HepG2 (cell line): ENCODE data around the gene C12orf60. TPM values are rescaled to one million over a fixed set of nuclear protein-coding genes. Genes with fewer than 3 reads are reported as not detected.
A peak's percentile ranks its signal among the peaks of the same experiment; 100 is the strongest.

Experiments used
- ATAC-seq: fragments of 200-7000 bp; cut with Tn5 transposase; 3 replicates; pipeline ENCODE4 v1.9.1; 2020; ENCODE audit warnings: mild to moderate bottlenecking, moderate library complexity
- BruUV-seq: library from RNA; stranded (reverse); fragments of 400-500 nt; replicated peaks from 2 replicates; lab custom pipeline; 2021; lab: Mats Ljungman, UMichigan
- CTCF ChIA-PET: fragments of 300-600 bp; formaldehyde crosslinking; extraction: SDS; loops from one replicate; lab custom pipeline; 2021; ENCODE audit warnings: low total read pairs, inconsistent platforms, low intra/inter-chr PET ratio; lab: Yijun Ruan, JAX
- POLR2A ChIA-PET: fragments of 350-600 bp; sonication (Branson Sonifier 250); formaldehyde crosslinking; loops from one replicate; lab custom pipeline; 2020; ENCODE audit warnings: antibody characterized with exemption, inconsistent platforms; lab: Yijun Ruan, JAX
- DNase-seq: peaks from one replicate; pipeline ENCODE4 v3.0.0-alpha.2; 2015; ENCODE audit warnings: low spot score
- FAIRE-seq: peaks from 3 replicates; lab custom pipeline; 2011; peaks lifted over from hg19 to GRCh38; lab: Jason Lieb, UNC
- H2AFZ ChIP-seq: one replicate; pipeline ENCODE4 v1.6.1; 2011; ENCODE audit warnings: low read length, inconsistent platforms
- H3K27ac ChIP-seq: fragments of 300-600 bp; 3 replicates; pipeline ENCODE4 v1.8.0; 2011; ENCODE audit warnings: mixed run types, mild to moderate bottlenecking, mixed read lengths, low read length, inconsistent platforms; ENCODE audit not compliant: insufficient read depth; ENCODE audit errors: extremely low read length
- H3K27me3 ChIP-seq, 2 experiments: fragments of 200-600 bp in 1 of 2; 2 replicates in 1 of 2; 3 replicates in 1 of 2; pipeline versions ENCODE4 v1.6.0 to v1.8.0; 2011; ENCODE audit warnings: low read length in 2 of 2, mild to moderate bottlenecking in 2 of 2, moderate library complexity in 2 of 2, inconsistent platforms in 1 of 2; ENCODE audit not compliant: insufficient read depth in 2 of 2, control insufficient read depth in 1 of 2
- H3K36me3 ChIP-seq, 2 experiments: fragments of 200-600 bp in 1 of 2; replicated peaks in 1 of 2; 2 replicates in 1 of 2; 3 replicates in 1 of 2; pipeline versions ENCODE4 v1.5.1 to v1.8.0; 2011; ENCODE audit warnings: low read length in 2 of 2, inconsistent platforms in 1 of 2; ENCODE audit not compliant: insufficient read depth in 2 of 2, control insufficient read depth in 1 of 2
- H3K4me1 ChIP-seq: 2 replicates; pipeline ENCODE4 v1.5.1; 2012; ENCODE audit warnings: low read length, inconsistent platforms; ENCODE audit not compliant: insufficient read depth
- H3K4me2 ChIP-seq: 2 replicates; pipeline ENCODE4 v1.6.0; 2011; ENCODE audit warnings: low read depth, low read length, inconsistent platforms
- H3K4me3 ChIP-seq, 3 experiments: fragments of 200-600 bp in 1 of 3; sonication (generic), shearing (Covaris generic) in 1 of 3; replicated peaks in 1 of 3; 2 replicates each; pipeline ENCODE4 v1.5.1; 2011 to 2016; ENCODE audit warnings: low read length in 3 of 3, inconsistent platforms in 2 of 3, low read depth in 2 of 3, mild to moderate bottlenecking in 2 of 3, control low read depth in 1 of 3, mixed read lengths in 1 of 3; ENCODE audit not compliant: insufficient read depth in 1 of 3
- H3K79me2 ChIP-seq: one replicate; pipeline ENCODE4 v1.6.1; 2011; ENCODE audit warnings: low read length, inconsistent platforms; ENCODE audit not compliant: insufficient read depth
- H3K9ac ChIP-seq: 2 replicates; pipeline ENCODE4 v1.6.0; 2011; ENCODE audit warnings: mild to moderate bottlenecking, low read depth, low read length, inconsistent platforms; ENCODE audit not compliant: insufficient read depth
- H3K9me3 ChIP-seq: 2 replicates; pipeline ENCODE4 v1.5.1; 2012; ENCODE audit warnings: mild to moderate bottlenecking, low read length
- H4K20me1 ChIP-seq: 2 replicates; pipeline ENCODE4 v1.6.0; 2011; ENCODE audit warnings: inconsistent platforms, mild to moderate bottlenecking, low read length, moderate library complexity; ENCODE audit not compliant: insufficient read depth
- GABPA ChIP-seq, 2 experiments: IDR thresholded peaks; 2 replicates each; pipeline ENCODE4 v1.6.1; 2011 to 2016; ENCODE audit warnings: low read depth in 2 of 2, low read length in 1 of 2, missing biosample characterization in 1 of 2, missing genetic modification characterization in 1 of 2
- MBD4 ChIP-seq: IDR thresholded peaks from 2 replicates; pipeline ENCODE4 v1.6.1; 2012; ENCODE audit warnings: low read length, inconsistent platforms, borderline replicate concordance
- MBNL3 ChIP-seq: fragments of 250-450 bp; sonication (Bioruptor Pico); conservative IDR thresholded peaks from 2 replicates; pipeline ENCODE4 v1.8.0; 2022; ENCODE audit warnings: mild to moderate bottlenecking, inconsistent platforms
- NPAS2 ChIP-seq: sonication (generic); formaldehyde crosslinking; IDR thresholded peaks from 2 replicates; pipeline ENCODE4 v1.8.0; 2022; ENCODE audit warnings: mild to moderate bottlenecking, missing genetic modification reagents, borderline replicate concordance
- NR2F6 ChIP-seq, 2 experiments: IDR thresholded peaks; 2 replicates each; pipeline ENCODE4 v1.6.1; 2016; ENCODE audit warnings: antibody characterized with exemption in 1 of 2, mild to moderate bottlenecking in 1 of 2
- RAD21 ChIP-seq: fragments of 450-650 bp; formaldehyde crosslinking; IDR thresholded peaks from 2 replicates; pipeline ENCODE4 v1.5.0; 2020; ENCODE audit warnings: mild to moderate bottlenecking
- SP140L ChIP-seq: sonication (generic); formaldehyde crosslinking; IDR thresholded peaks from 2 replicates; pipeline ENCODE4 v1.4.0; 2020; ENCODE audit warnings: missing genetic modification reagents, borderline replicate concordance
- ZNF296 ChIP-seq: sonication (generic); formaldehyde crosslinking; conservative IDR thresholded peaks from 2 replicates; pipeline ENCODE4 v1.5.0; 2020; ENCODE audit warnings: mild to moderate bottlenecking, missing genetic modification reagents
- ZNF33B ChIP-seq: sonication (generic); formaldehyde crosslinking; IDR thresholded peaks from 2 replicates; pipeline ENCODE4 v1.5.1; 2020; ENCODE audit warnings: mild to moderate bottlenecking, missing genetic modification reagents
- ZNF652 ChIP-seq: IDR thresholded peaks from 2 replicates; pipeline ENCODE4 v1.6.1; 2016; ENCODE audit warnings: low read depth, borderline replicate concordance
- ZNF703 ChIP-seq: sonication (generic); formaldehyde crosslinking; IDR thresholded peaks from 2 replicates; pipeline ENCODE4 v1.5.1; 2020; ENCODE audit warnings: missing genetic modification reagents, mild to moderate bottlenecking, moderate library complexity, borderline replicate concordance
- ZNF776 ChIP-seq: sonication (generic); formaldehyde crosslinking; IDR thresholded peaks from 2 replicates; pipeline ENCODE4 v1.4.0; 2020; ENCODE audit warnings: mild to moderate bottlenecking, missing genetic modification reagents
- ZSCAN21 ChIP-seq: sonication (generic); formaldehyde crosslinking; IDR thresholded peaks from 2 replicates; pipeline ENCODE4 v1.8.0; 2022; ENCODE audit warnings: mild to moderate bottlenecking, missing genetic modification reagents, moderate library complexity, borderline replicate concordance
- WGBS: methylation state at CpG from one replicate; pipeline ENCODE4 v1.1.6; 2017; ENCODE audit warnings: low lambda C conversion rate; 5-methylcytosine and 5-hydroxymethylcytosine counted together
- in situ Hi-C: cut with HindIII; loops from 2 replicates; pipeline ENCODE4 v1.10.0; 2017; ENCODE audit warnings: low pct_unique_long_range_greater_than_20kb; ENCODE audit not compliant: extremely low pct_ligation_motif_present
- intact Hi-C: fragments of 100-400 bp; cut with micrococcal nuclease; formaldehyde crosslinking; loops from one replicate; pipeline ENCODE4 v1.10.0; 2022; ENCODE audit not compliant: unreplicated experiment
- polyA plus RNA-seq, 8 experiments: library from polyadenylated mRNA; depleted of rRNA in 3 of 8; stranded (reverse) in 7 of 8; unstranded in 1 of 8; fragments of >200 nt; fragmentation: Illumina TruSeq in 4 of 8; extraction: Trizol in 4 of 8; gene quantifications; 2 replicates each; pipeline versions ENCODE4 v1.2.1 to v1.2.3, GENCODE V29; 2011 to 2016; ENCODE audit warnings: low read depth in 4 of 8, missing spikeins in 1 of 8, mixed read lengths in 1 of 8; ENCODE audit not compliant: insufficient read depth in 1 of 8
- total RNA-seq, 5 experiments: library from RNA; depleted of rRNA; stranded (reverse); fragments of >200 nt; fragmentation: Illumina TruSeq; extraction: Trizol; gene quantifications; 2 replicates each; pipeline ENCODE4 v1.2.3, GENCODE V29; 2016; ENCODE audit warnings: low read depth in 1 of 5
- TF ChIP-seq, protein P1 (sequence below): sonication (generic); formaldehyde crosslinking; IDR thresholded peaks from 2 replicates; pipeline ENCODE4 v1.5.1; 2020; ENCODE audit warnings: missing genetic modification reagents, mild to moderate bottlenecking, borderline replicate concordance
- TF ChIP-seq, protein P2 (sequence below): sonication (generic); formaldehyde crosslinking; IDR thresholded peaks from 2 replicates; pipeline ENCODE4 v1.5.1; 2020; ENCODE audit warnings: mild to moderate bottlenecking, missing genetic modification reagents, borderline replicate concordance

Gene C12orf60
- total and polyA plus RNA-seq, 2 of the 13 experiments (the other 11 are each of a cell fraction or from before 2014, with no cell fraction given) = 0.55 to 1.4 TPM

DNA sequence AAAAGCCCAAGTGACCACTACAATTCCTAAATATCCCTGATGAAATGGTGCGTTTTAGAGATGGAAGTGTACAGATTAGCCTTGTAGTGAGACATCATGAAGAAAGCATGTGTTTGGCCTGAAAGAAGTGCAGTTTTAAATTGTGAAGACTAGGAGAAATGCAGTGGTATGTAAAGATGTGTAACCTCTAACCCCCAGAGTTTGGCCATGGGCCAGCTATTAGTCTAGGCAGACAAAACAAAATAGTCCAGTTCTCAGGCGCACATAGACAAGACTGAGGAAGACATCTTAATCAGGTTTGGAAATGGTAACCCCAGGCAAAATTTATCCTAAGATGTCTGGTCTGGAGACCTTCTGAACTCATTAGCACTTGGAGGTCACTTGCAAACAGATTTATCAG, 23.6 kb upstream of the C12orf60 start:
- Histone ChIP-seq H3K36me3 (no peaks in the 10 kb centered on the region; a peak in 1 of 5 replicates), H3K27ac (no peak overlapping the region), H2AFZ (no peak overlapping the region), H4K20me1 (no peaks in the 10 kb centered on the region), H3K79me2 (peaks cover 7% of the 10 kb centered on the region), H3K27me3 (no peaks in the 10 kb centered on the region; a peak in 1 of 5 replicates), H3K4me3 (no peak overlapping the region), H3K9me3 (no peaks in the 10 kb centered on the region), H3K4me2 (peak overlapping the region; percentile 5; the same call in 1 of the 2 replicates), H3K9ac (no peak overlapping the region), H3K4me1 (peaks cover 42% of the 10 kb centered on the region)
- no TSS peak for BruUV-seq
- POLR2A ChIA-PET = interaction anchor here (3.3 kb wide), 1 partner anchor 10 kb away, joined by 26 read pairs; a partner anchor contains a TSS
- CTCF ChIA-PET = no interaction called here
- DNase-seq (no peak), ATAC-seq (no peak), FAIRE-seq (no peak)
- TF ChIP-seq NR2F6 (IDR thresholded peaks at IDR 0.05) (peak; percentile 39; the same call in 1 of the 2 replicates), NR2F6 (CRISPR knock-in tag; IDR thresholded peaks at IDR 0.05) (no peak), RAD21 (no peak)
- 58% methylated on average over 2 of the region's 2 CpGs for WGBS
- in situ Hi-C loops = no loop called here
- intact Hi-C loops = loop anchor here (10.0 kb wide), 1 partner anchor 1105 kb away; the partner anchor contains the start of gene STRAP

DNA sequence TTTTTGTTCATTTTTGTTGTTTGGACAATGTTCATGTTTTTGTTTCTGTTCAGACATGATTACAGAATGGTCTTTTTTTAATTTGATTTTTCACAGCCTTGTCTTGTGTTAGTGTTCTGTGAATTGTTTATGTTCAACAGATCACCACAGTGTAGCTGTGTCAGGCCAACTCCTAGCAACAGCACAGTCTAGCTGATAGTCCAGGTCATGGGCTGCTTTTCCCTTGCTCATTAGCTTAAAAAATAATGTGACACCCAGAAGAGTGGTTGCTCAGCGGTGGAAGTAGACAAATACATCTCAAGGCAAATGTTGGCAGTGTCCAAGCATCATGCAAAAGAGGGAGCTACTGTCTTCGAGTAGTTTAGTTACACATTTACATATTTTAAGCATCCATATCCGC, 22.6 kb upstream of the C12orf60 start:
- Histone ChIP-seq H3K27me3 (no peaks in the 10 kb centered on the region; a peak in 1 of 5 replicates), H2AFZ (peak overlapping the region; percentile 58), H3K9ac (no peak overlapping the region), H4K20me1 (no peaks in the 10 kb centered on the region), H3K4me3 (no peak overlapping the region), H3K79me2 (no peaks in the 10 kb centered on the region), H3K36me3 (peaks cover 0 to under 1% of the 10 kb centered on the region in 2 experiments; a peak in 1 of 5 replicates), H3K4me1 (peaks cover 37% of the 10 kb centered on the region), H3K4me2 (peak overlapping the region; percentile 34), H3K27ac (no peak overlapping the region), H3K9me3 (no peaks in the 10 kb centered on the region)
- intact Hi-C loops = no loop called here
- POLR2A ChIA-PET = interaction anchor here (0.7 to 3.3 kb wide), 2 partner anchors 11 to 23 kb away, joined by 4 to 26 read pairs; partner anchors contain the start of genes C12orf60 and WBP11
- in situ Hi-C loops = no loop called here
- ATAC-seq (no peak), FAIRE-seq (no peak), DNase-seq (no peak)
- BruUV-seq = no TSS peak
- TF ChIP-seq, protein P1, sequence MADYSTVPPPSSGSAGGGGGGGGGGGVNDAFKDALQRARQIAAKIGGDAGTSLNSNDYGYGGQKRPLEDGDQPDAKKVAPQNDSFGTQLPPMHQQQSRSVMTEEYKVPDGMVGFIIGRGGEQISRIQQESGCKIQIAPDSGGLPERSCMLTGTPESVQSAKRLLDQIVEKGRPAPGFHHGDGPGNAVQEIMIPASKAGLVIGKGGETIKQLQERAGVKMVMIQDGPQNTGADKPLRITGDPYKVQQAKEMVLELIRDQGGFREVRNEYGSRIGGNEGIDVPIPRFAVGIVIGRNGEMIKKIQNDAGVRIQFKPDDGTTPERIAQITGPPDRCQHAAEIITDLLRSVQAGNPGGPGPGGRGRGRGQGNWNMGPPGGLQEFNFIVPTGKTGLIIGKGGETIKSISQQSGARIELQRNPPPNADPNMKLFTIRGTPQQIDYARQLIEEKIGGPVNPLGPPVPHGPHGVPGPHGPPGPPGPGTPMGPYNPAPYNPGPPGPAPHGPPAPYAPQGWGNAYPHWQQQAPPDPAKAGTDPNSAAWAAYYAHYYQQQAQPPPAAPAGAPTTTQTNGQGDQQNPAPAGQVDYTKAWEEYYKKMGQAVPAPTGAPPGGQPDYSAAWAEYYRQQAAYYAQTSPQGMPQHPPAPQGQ = no peak
- TF ChIP-seq ZNF652 (CRISPR knock-in tag) = no peak
- no peak for TF ChIP-seq GABPA (IDR thresholded peaks at IDR 0.05; ENCODE audit: low read depth, low read length)
- no peak for TF ChIP-seq GABPA (CRISPR knock-in tag; IDR thresholded peaks at IDR 0.05; ENCODE audit: low read depth)
- TF ChIP-seq ZNF703 (CRISPR knock-in tag) = no peak
- no peak for TF ChIP-seq ZNF33B
- TF ChIP-seq, protein P2, sequence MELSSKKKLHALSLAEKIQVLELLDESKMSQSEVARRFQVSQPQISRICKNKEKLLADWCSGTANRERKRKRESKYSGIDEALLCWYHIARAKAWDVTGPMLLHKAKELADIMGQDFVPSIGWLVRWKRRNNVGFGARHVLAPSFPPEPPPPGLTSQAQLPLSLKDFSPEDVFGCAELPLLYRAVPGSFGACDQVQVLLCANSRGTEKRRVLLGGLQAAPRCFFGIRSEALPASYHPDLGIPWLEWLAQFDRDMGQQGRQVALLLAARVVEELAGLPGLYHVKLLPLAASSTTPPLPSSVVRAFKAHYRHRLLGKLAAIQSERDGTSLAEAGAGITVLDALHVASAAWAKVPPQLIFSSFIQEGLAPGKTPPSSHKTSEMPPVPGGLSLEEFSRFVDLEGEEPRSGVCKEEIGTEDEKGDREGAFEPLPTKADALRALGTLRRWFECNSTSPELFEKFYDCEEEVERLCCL (CRISPR knock-in tag) = no peak
- no peak for TF ChIP-seq ZSCAN21
- TF ChIP-seq MBNL3 (CRISPR knock-in tag) = no peak
- no peak for TF ChIP-seq MBD4
- TF ChIP-seq SP140L (CRISPR knock-in tag) = no peak
- no peak for TF ChIP-seq NPAS2 (CRISPR knock-in tag)
- no peak for TF ChIP-seq ZNF776 (CRISPR knock-in tag)
- TF ChIP-seq ZNF296 (CRISPR knock-in tag) = no peak
- CTCF ChIA-PET = no interaction called here
- WGBS = 56% methylated on average over 3 of the region's 3 CpGs
